ENCODE data around the gene RIPOR2.

RIPOR2 gene

GRCh38 chr6:24859608-24860200 lies 76.1 kb downstream of the RIPOR2 start:
- no peaks in the 10 kb centered on the region for H3K27me3 ChIP-seq (ENCODE audit: insufficient read depth, low read length, poor library complexity)
- H2BK120ac ChIP-seq (ENCODE audit: low read depth, low read length) = no peak overlapping the region
- no peak overlapping the region for H3K56ac ChIP-seq (ENCODE audit: low read length)
- no peaks in the 10 kb centered on the region for H3K4me1 ChIP-seq (ENCODE audit: control insufficient read depth, low read depth, low read length)
- H3K4me3 ChIP-seq (ENCODE audit: low read length) = no peak overlapping the region
- no peak overlapping the region for H3K27ac ChIP-seq (ENCODE audit: low read depth, low read length)
- H2AK5ac ChIP-seq (ENCODE audit: low read length) = no peak overlapping the region
- no peak overlapping the region for H3K9ac ChIP-seq (ENCODE audit: low read length)
- no CpG with 5 or more reads among the region's 6 CpGs for WGBS (ENCODE audit: extremely low coverage, insufficient coverage, low lambda C conversion rate)
- H2BK5ac ChIP-seq (ENCODE audit: low read length) = no peak overlapping the region
- H3K79me1 ChIP-seq (ENCODE audit: low read length) = no peaks in the 10 kb centered on the region
- no peak overlapping the region for H3K4me2 ChIP-seq (ENCODE audit: low read length)
- H3K4ac ChIP-seq (ENCODE audit: low read depth, low read length) = no peak overlapping the region
- H3K36me3 ChIP-seq (ENCODE audit: control insufficient read depth, insufficient read depth, low read length) = no peaks in the 10 kb centered on the region
- no peak overlapping the region for H4K8ac ChIP-seq (ENCODE audit: low read depth, low read length)
- H2BK15ac ChIP-seq (replicated peaks; ENCODE audit: low read depth) = no peak overlapping the region
- H3K23ac ChIP-seq (ENCODE audit: low read length) = no peak overlapping the region
- no peaks in the 10 kb centered on the region for H3K79me2 ChIP-seq (ENCODE audit: control insufficient read depth, insufficient read depth, low read length)
- no peak overlapping the region for H3K18ac ChIP-seq (ENCODE audit: low read length)
- no peak overlapping the region for H4K5ac ChIP-seq (ENCODE audit: low read length)
- no peak for DNase-seq

- Histone ChIP-seq H3K56ac (ENCODE audit: low read length) (no peak overlapping the region), H3K27ac (ENCODE audit: low read depth, low read length) (no peak overlapping the region), H2BK15ac (replicated peaks; ENCODE audit: low read depth) (no peak overlapping the region), H2AK5ac (ENCODE audit: low read length) (no peak overlapping the region), H3K9ac (ENCODE audit: low read length) (no peak overlapping the region), H3K79me2 (ENCODE audit: control insufficient read depth, insufficient read depth, low read length) (no peaks in the 10 kb centered on the region), H3K4me2 (ENCODE audit: low read length) (no peak overlapping the region), H3K18ac (ENCODE audit: low read length) (no peak overlapping the region), H3K79me1 (ENCODE audit: low read length) (no peaks in the 10 kb centered on the region), H2BK5ac (ENCODE audit: low read length) (no peak overlapping the region), H3K4ac (ENCODE audit: low read depth, low read length) (no peak overlapping the region), H3K23ac (ENCODE audit: low read length) (no peak overlapping the region), H4K8ac (ENCODE audit: low read depth, low read length) (no peak overlapping the region), H3K4me1 (ENCODE audit: control insufficient read depth, low read depth, low read length) (no peaks in the 10 kb centered on the region), H3K36me3 (ENCODE audit: control insufficient read depth, insufficient read depth, low read length) (no peaks in the 10 kb centered on the region), H2BK120ac (ENCODE audit: low read depth, low read length) (no peak overlapping the region), H3K27me3 (ENCODE audit: insufficient read depth, low read length, poor library complexity) (no peaks in the 10 kb centered on the region), H3K4me3 (ENCODE audit: low read length) (no peak overlapping the region), H4K5ac (ENCODE audit: low read length) (no peak overlapping the region)
- no peak for DNase-seq
- WGBS (ENCODE audit: extremely low coverage, insufficient coverage, low lambda C conversion rate) = no CpG with 5 or more reads among the region's 5 CpGs
Measured at GRCh38 chr6:24859132-24859531, 76.6 kb downstream of the RIPOR2 start.

- H3K18ac ChIP-seq (ENCODE audit: low read length) = no peak overlapping the region
- H4K8ac ChIP-seq (ENCODE audit: low read depth, low read length) = no peak overlapping the region
- H3K27me3 ChIP-seq (ENCODE audit: insufficient read depth, low read length, poor library complexity) = no peaks in the 10 kb centered on the region
- H3K36me3 ChIP-seq (ENCODE audit: control insufficient read depth, insufficient read depth, low read length) = no peaks in the 10 kb centered on the region
- H2AK5ac ChIP-seq (ENCODE audit: low read length) = no peak overlapping the region
- no peak overlapping the region for H3K4me2 ChIP-seq (ENCODE audit: low read length)
- no peak for DNase-seq
- H3K4me3 ChIP-seq (ENCODE audit: low read length) = no peak overlapping the region
- H2BK120ac ChIP-seq (ENCODE audit: low read depth, low read length) = no peak overlapping the region
- no peak overlapping the region for H3K23ac ChIP-seq (ENCODE audit: low read length)
- H3K4ac ChIP-seq (ENCODE audit: low read depth, low read length) = no peak overlapping the region
- H3K79me1 ChIP-seq (ENCODE audit: low read length) = no peaks in the 10 kb centered on the region
- H3K4me1 ChIP-seq (ENCODE audit: control insufficient read depth, low read depth, low read length) = no peaks in the 10 kb centered on the region
- H3K9ac ChIP-seq (ENCODE audit: low read length) = no peak overlapping the region
- H3K56ac ChIP-seq (ENCODE audit: low read length) = no peak overlapping the region
- no CpG with 5 or more reads among the region's 1 CpG for WGBS (ENCODE audit: extremely low coverage, insufficient coverage, low lambda C conversion rate)
- H4K5ac ChIP-seq (ENCODE audit: low read length) = no peak overlapping the region
- no peak overlapping the region for H2BK15ac ChIP-seq (replicated peaks; ENCODE audit: low read depth)
- H3K27ac ChIP-seq (ENCODE audit: low read depth, low read length) = no peak overlapping the region
- no peaks in the 10 kb centered on the region for H3K79me2 ChIP-seq (ENCODE audit: control insufficient read depth, insufficient read depth, low read length)
- H2BK5ac ChIP-seq (ENCODE audit: low read length) = no peak overlapping the region
Measured at GRCh38 chr6:24858177-24858653, 77.5 kb downstream of the RIPOR2 start.

- Histone ChIP-seq H3K27ac (ENCODE audit: low read depth, low read length) (no peak overlapping the region), H3K79me2 (ENCODE audit: control insufficient read depth, insufficient read depth, low read length) (no peaks in the 10 kb centered on the region), H3K4me2 (ENCODE audit: low read length) (no peak overlapping the region), H3K4me1 (ENCODE audit: control insufficient read depth, low read depth, low read length) (no peaks in the 10 kb centered on the region), H3K18ac (ENCODE audit: low read length) (no peak overlapping the region), H4K8ac (ENCODE audit: low read depth, low read length) (no peak overlapping the region), H2BK120ac (ENCODE audit: low read depth, low read length) (no peak overlapping the region), H3K9ac (ENCODE audit: low read length) (no peak overlapping the region), H3K4ac (ENCODE audit: low read depth, low read length) (no peak overlapping the region), H3K4me3 (ENCODE audit: low read length) (no peak overlapping the region), H2BK5ac (ENCODE audit: low read length) (no peak overlapping the region), H3K23ac (ENCODE audit: low read length) (no peak overlapping the region), H2BK15ac (replicated peaks; ENCODE audit: low read depth) (no peak overlapping the region), H3K79me1 (ENCODE audit: low read length) (no peaks in the 10 kb centered on the region), H2AK5ac (ENCODE audit: low read length) (no peak overlapping the region), H3K36me3 (ENCODE audit: control insufficient read depth, insufficient read depth, low read length) (no peaks in the 10 kb centered on the region), H4K5ac (ENCODE audit: low read length) (no peak overlapping the region), H3K27me3 (ENCODE audit: insufficient read depth, low read length, poor library complexity) (no peaks in the 10 kb centered on the region), H3K56ac (ENCODE audit: low read length) (no peak overlapping the region)
- DNase-seq = no peak
- WGBS (ENCODE audit: extremely low coverage, insufficient coverage, low lambda C conversion rate) = no CpG with 5 or more reads among the region's 7 CpGs
Measured at GRCh38 chr6:24856901-24857670, 78.7 kb downstream of the RIPOR2 start.

GRCh38 chr6:24856246-24856599 lies 79.5 kb downstream of the RIPOR2 start:
- no peak overlapping the region for H3K27ac ChIP-seq (ENCODE audit: low read depth, low read length)
- H3K27me3 ChIP-seq (ENCODE audit: insufficient read depth, low read length, poor library complexity) = no peaks in the 10 kb centered on the region
- no CpG with 5 or more reads among the region's 5 CpGs for WGBS (ENCODE audit: extremely low coverage, insufficient coverage, low lambda C conversion rate)
- no peaks in the 10 kb centered on the region for H3K79me2 ChIP-seq (ENCODE audit: control insufficient read depth, insufficient read depth, low read length)
- no peaks in the 10 kb centered on the region for H3K79me1 ChIP-seq (ENCODE audit: low read length)
- H2BK15ac ChIP-seq (replicated peaks; ENCODE audit: low read depth) = no peak overlapping the region
- no peak overlapping the region for H3K56ac ChIP-seq (ENCODE audit: low read length)
- H3K9ac ChIP-seq (ENCODE audit: low read length) = no peak overlapping the region
- H3K36me3 ChIP-seq (ENCODE audit: control insufficient read depth, insufficient read depth, low read length) = no peaks in the 10 kb centered on the region
- H3K4me2 ChIP-seq (ENCODE audit: low read length) = no peak overlapping the region
- no peak overlapping the region for H3K4me3 ChIP-seq (ENCODE audit: low read length)
- no peak overlapping the region for H2BK5ac ChIP-seq (ENCODE audit: low read length)
- H3K4ac ChIP-seq (ENCODE audit: low read depth, low read length) = no peak overlapping the region
- DNase-seq = no peak
- no peak overlapping the region for H3K18ac ChIP-seq (ENCODE audit: low read length)
- H4K5ac ChIP-seq (ENCODE audit: low read length) = no peak overlapping the region
- no peak overlapping the region for H2BK120ac ChIP-seq (ENCODE audit: low read depth, low read length)
- no peak overlapping the region for H2AK5ac ChIP-seq (ENCODE audit: low read length)
- no peak overlapping the region for H3K23ac ChIP-seq (ENCODE audit: low read length)
- no peak overlapping the region for H4K8ac ChIP-seq (ENCODE audit: low read depth, low read length)
- no peaks in the 10 kb centered on the region for H3K4me1 ChIP-seq (ENCODE audit: control insufficient read depth, low read depth, low read length)

All from mesendoderm (in vitro differentiated cells).